HepG2 (cell line): ENCODE results near the gene IL22. TPM values are rescaled to one million over a fixed set of nuclear protein-coding genes. Genes with fewer than 3 reads are reported as not detected.

Experiments
- ATAC-seq: fragments of 200-7000 bp; cut with Tn5 transposase; 3 replicates; pipeline ENCODE4 v1.9.1; 2020; ENCODE audit warnings: mild to moderate bottlenecking, moderate library complexity
- BruUV-seq: library from RNA; stranded (reverse); fragments of 400-500 nt; replicated peaks from 2 replicates; lab custom pipeline; 2021; lab: Mats Ljungman, UMichigan
- CTCF ChIA-PET: fragments of 300-600 bp; formaldehyde crosslinking; extraction: SDS; loops from one replicate; lab custom pipeline; 2021; ENCODE audit warnings: low total read pairs, inconsistent platforms, low intra/inter-chr PET ratio; lab: Yijun Ruan, JAX
- POLR2A ChIA-PET: fragments of 350-600 bp; sonication (Branson Sonifier 250); formaldehyde crosslinking; loops from one replicate; lab custom pipeline; 2020; ENCODE audit warnings: antibody characterized with exemption, inconsistent platforms; lab: Yijun Ruan, JAX
- DNase-seq: peaks from one replicate; pipeline ENCODE4 v3.0.0-alpha.2; 2015; ENCODE audit warnings: low spot score
- FAIRE-seq: peaks from 3 replicates; lab custom pipeline; 2011; peaks lifted over from hg19 to GRCh38; lab: Jason Lieb, UNC
- H2AFZ ChIP-seq: one replicate; pipeline ENCODE4 v1.6.1; 2011; ENCODE audit warnings: low read length, inconsistent platforms
- H3K27ac ChIP-seq: fragments of 300-600 bp; 3 replicates; pipeline ENCODE4 v1.8.0; 2011; ENCODE audit warnings: mixed run types, mild to moderate bottlenecking, mixed read lengths, low read length, inconsistent platforms; ENCODE audit not compliant: insufficient read depth; ENCODE audit errors: extremely low read length
- H3K27me3 ChIP-seq, 2 experiments: fragments of 200-600 bp in 1 of 2; 2 replicates in 1 of 2; 3 replicates in 1 of 2; pipeline versions ENCODE4 v1.6.0 to v1.8.0; 2011; ENCODE audit warnings: low read length in 2 of 2, mild to moderate bottlenecking in 2 of 2, moderate library complexity in 2 of 2, inconsistent platforms in 1 of 2; ENCODE audit not compliant: insufficient read depth in 2 of 2, control insufficient read depth in 1 of 2
- H3K36me3 ChIP-seq, 2 experiments: fragments of 200-600 bp in 1 of 2; replicated peaks in 1 of 2; 2 replicates in 1 of 2; 3 replicates in 1 of 2; pipeline versions ENCODE4 v1.5.1 to v1.8.0; 2011; ENCODE audit warnings: low read length in 2 of 2, inconsistent platforms in 1 of 2; ENCODE audit not compliant: insufficient read depth in 2 of 2, control insufficient read depth in 1 of 2
- H3K4me1 ChIP-seq: 2 replicates; pipeline ENCODE4 v1.5.1; 2012; ENCODE audit warnings: low read length, inconsistent platforms; ENCODE audit not compliant: insufficient read depth
- H3K4me2 ChIP-seq: 2 replicates; pipeline ENCODE4 v1.6.0; 2011; ENCODE audit warnings: low read depth, low read length, inconsistent platforms
- H3K4me3 ChIP-seq, 3 experiments: fragments of 200-600 bp in 1 of 3; sonication (generic), shearing (Covaris generic) in 1 of 3; replicated peaks in 1 of 3; 2 replicates each; pipeline ENCODE4 v1.5.1; 2011 to 2016; ENCODE audit warnings: low read length in 3 of 3, inconsistent platforms in 2 of 3, low read depth in 2 of 3, mild to moderate bottlenecking in 2 of 3, control low read depth in 1 of 3, mixed read lengths in 1 of 3; ENCODE audit not compliant: insufficient read depth in 1 of 3
- H3K79me2 ChIP-seq: one replicate; pipeline ENCODE4 v1.6.1; 2011; ENCODE audit warnings: low read length, inconsistent platforms; ENCODE audit not compliant: insufficient read depth
- H3K9ac ChIP-seq: 2 replicates; pipeline ENCODE4 v1.6.0; 2011; ENCODE audit warnings: mild to moderate bottlenecking, low read depth, low read length, inconsistent platforms; ENCODE audit not compliant: insufficient read depth
- H3K9me3 ChIP-seq: 2 replicates; pipeline ENCODE4 v1.5.1; 2012; ENCODE audit warnings: mild to moderate bottlenecking, low read length
- H4K20me1 ChIP-seq: 2 replicates; pipeline ENCODE4 v1.6.0; 2011; ENCODE audit warnings: inconsistent platforms, mild to moderate bottlenecking, low read length, moderate library complexity; ENCODE audit not compliant: insufficient read depth
- NFKBIZ ChIP-seq: IDR thresholded peaks from 2 replicates; pipeline ENCODE4 v1.6.1; 2018; ENCODE audit warnings: missing genetic modification reagents, missing compliant biosample characterization
- POLR2G ChIP-seq: fragments of 200-400 bp; formaldehyde crosslinking; IDR thresholded peaks from 2 replicates; pipeline ENCODE4 v1.6.1; 2018; ENCODE audit warnings: mild to moderate bottlenecking, low read depth, low read length, moderate library complexity
- PTBP1 ChIP-seq: fragments of 200-400 bp; formaldehyde crosslinking; IDR thresholded peaks from 2 replicates; pipeline ENCODE4 v1.6.1; 2018; ENCODE audit warnings: low read length, low read depth; ENCODE audit not compliant: poor library complexity, severe bottlenecking
- SUZ12 ChIP-seq: fragments of 150-350 bp; IDR thresholded peaks from 2 replicates; pipeline ENCODE4 v1.6.1; 2014; ENCODE audit warnings: low read depth, low read length
- TBX3 ChIP-seq: fragments of 450-650 bp; IDR thresholded peaks from 2 replicates; pipeline ENCODE4 v1.6.1; 2017; ENCODE audit warnings: antibody characterized with exemption, mild to moderate bottlenecking, inconsistent platforms, borderline replicate concordance
- ZNF124 ChIP-seq: sonication (generic); formaldehyde crosslinking; IDR thresholded peaks from 2 replicates; pipeline ENCODE4 v1.4.0; 2020; ENCODE audit warnings: missing genetic modification reagents
- ZNF367 ChIP-seq: sonication (generic); formaldehyde crosslinking; IDR thresholded peaks from 2 replicates; pipeline ENCODE4 v1.4.0; 2020; ENCODE audit warnings: missing genetic modification reagents, borderline replicate concordance
- ZNF766 ChIP-seq: sonication (generic); formaldehyde crosslinking; IDR thresholded peaks from 2 replicates; pipeline ENCODE4 v1.5.0; 2020; ENCODE audit warnings: missing genetic modification reagents, borderline replicate concordance
- WGBS: methylation state at CpG from one replicate; pipeline ENCODE4 v1.1.6; 2017; ENCODE audit warnings: low lambda C conversion rate; 5-methylcytosine and 5-hydroxymethylcytosine counted together
- in situ Hi-C: cut with HindIII; loops from 2 replicates; pipeline ENCODE4 v1.10.0; 2017; ENCODE audit warnings: low pct_unique_long_range_greater_than_20kb; ENCODE audit not compliant: extremely low pct_ligation_motif_present
- intact Hi-C: fragments of 100-400 bp; cut with micrococcal nuclease; formaldehyde crosslinking; loops from one replicate; pipeline ENCODE4 v1.10.0; 2022; ENCODE audit not compliant: unreplicated experiment
- polyA plus RNA-seq, 8 experiments: library from polyadenylated mRNA; depleted of rRNA in 3 of 8; stranded (reverse) in 7 of 8; unstranded in 1 of 8; fragments of >200 nt; fragmentation: Illumina TruSeq in 4 of 8; extraction: Trizol in 4 of 8; gene quantifications; 2 replicates each; pipeline versions ENCODE4 v1.2.1 to v1.2.3, GENCODE V29; 2011 to 2016; ENCODE audit warnings: low read depth in 4 of 8, missing spikeins in 1 of 8, mixed read lengths in 1 of 8; ENCODE audit not compliant: insufficient read depth in 1 of 8
- total RNA-seq, 5 experiments: library from RNA; depleted of rRNA; stranded (reverse); fragments of >200 nt; fragmentation: Illumina TruSeq; extraction: Trizol; gene quantifications; 2 replicates each; pipeline ENCODE4 v1.2.3, GENCODE V29; 2016; ENCODE audit warnings: low read depth in 1 of 5
- TF ChIP-seq, protein P1 (sequence below): sonication (generic); formaldehyde crosslinking; IDR thresholded peaks from 2 replicates; pipeline ENCODE4 v1.4.0; 2020; ENCODE audit warnings: missing genetic modification reagents, low read depth, mild to moderate bottlenecking, borderline replicate concordance
- TF ChIP-seq, protein P2 (sequence below): sonication (generic); formaldehyde crosslinking; IDR thresholded peaks from 2 replicates; pipeline ENCODE4 v1.4.0; 2020; ENCODE audit warnings: missing genetic modification reagents, mild to moderate bottlenecking, borderline replicate concordance
- TF ChIP-seq, protein P3 (sequence below): sonication (generic); formaldehyde crosslinking; IDR thresholded peaks from 2 replicates; pipeline ENCODE4 v1.5.0; 2020; ENCODE audit warnings: mild to moderate bottlenecking, missing genetic modification reagents, borderline replicate concordance
- TF ChIP-seq, protein P4 (sequence below): sonication (generic); formaldehyde crosslinking; conservative IDR thresholded peaks from 2 replicates; pipeline ENCODE4 v1.4.0; 2020; ENCODE audit warnings: missing genetic modification reagents
- TF ChIP-seq, protein P5 (sequence below): sonication (generic); formaldehyde crosslinking; IDR thresholded peaks from 2 replicates; pipeline ENCODE4 v1.4.0; 2020; ENCODE audit warnings: missing genetic modification reagents

Gene IL22
- total and polyA plus RNA-seq, 2 of the 13 experiments (the other 11 are each of a cell fraction or from before 2014, with no cell fraction given): not detected

DNA sequence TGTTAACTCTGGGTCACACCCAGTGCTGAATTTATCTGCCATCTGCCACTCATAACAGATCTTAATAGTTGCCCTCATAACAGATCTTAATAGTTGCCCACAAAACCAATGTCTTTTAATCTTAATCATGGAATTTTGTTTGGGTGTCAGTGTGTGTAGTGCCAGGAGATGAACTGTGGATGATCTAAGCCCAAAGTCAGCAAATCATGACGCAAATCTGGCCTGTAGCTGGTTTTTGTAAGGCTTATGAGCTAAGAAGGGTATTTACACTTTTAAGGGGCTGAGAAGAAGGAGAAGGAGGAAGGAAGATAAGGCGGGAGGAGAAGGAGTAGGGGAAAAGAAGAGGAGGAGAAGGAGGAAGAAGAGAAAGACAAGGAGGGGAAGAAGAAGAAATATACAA, 17.8 kb downstream of the IL22 start (continued):
- no peak for TF ChIP-seq ZNF367 (CRISPR knock-in tag)

DNA sequence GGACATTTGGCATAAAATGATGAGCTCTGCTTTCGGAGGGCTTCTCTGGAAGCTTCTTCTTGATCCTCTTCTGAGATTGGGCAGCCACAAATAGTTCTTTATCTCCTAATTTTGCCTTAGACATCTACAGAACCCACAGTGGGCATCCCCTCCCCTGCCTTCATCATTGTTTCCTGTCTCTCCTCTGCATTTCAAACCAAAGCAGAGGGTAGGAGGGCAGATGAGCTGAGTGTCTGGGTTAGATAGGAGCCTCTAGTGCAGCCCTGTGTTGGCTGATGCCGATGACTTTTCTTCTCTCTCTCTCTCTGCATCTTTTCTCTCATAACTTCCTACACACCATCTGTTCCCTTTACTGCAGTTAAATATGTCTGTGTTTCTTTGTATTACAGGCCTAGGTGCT, 19.3 kb downstream of the IL22 start:
- H3K36me3 ChIP-seq: no peaks in the 10 kb centered on the region
- ATAC-seq (no peak), FAIRE-seq (no peak), DNase-seq (no peak)
- no TSS peak for BruUV-seq
- in situ Hi-C loops (no loop called here), intact Hi-C loops (no loop called here)
- H4K20me1 ChIP-seq: no peaks in the 10 kb centered on the region
- no peaks in the 10 kb centered on the region for H3K9me3 ChIP-seq
- POLR2A ChIA-PET: no interaction called here
- H3K79me2 ChIP-seq: no peaks in the 10 kb centered on the region
- peaks cover 0 to 17% of the 10 kb centered on the region in 2 experiments; a peak in 2 of 5 replicates for H3K27me3 ChIP-seq
- WGBS: 63% methylated on average over 2 of the region's 2 CpGs
- H3K27ac ChIP-seq: no peak overlapping the region
- CTCF ChIA-PET: no interaction called here
- H3K4me2 ChIP-seq: no peak overlapping the region
- no peak overlapping the region for H2AFZ ChIP-seq
- peaks cover 9% of the 10 kb centered on the region for H3K4me1 ChIP-seq
- H3K9ac ChIP-seq: no peak overlapping the region
- no peak overlapping the region for H3K4me3 ChIP-seq
- TF ChIP-seq, protein P1, sequence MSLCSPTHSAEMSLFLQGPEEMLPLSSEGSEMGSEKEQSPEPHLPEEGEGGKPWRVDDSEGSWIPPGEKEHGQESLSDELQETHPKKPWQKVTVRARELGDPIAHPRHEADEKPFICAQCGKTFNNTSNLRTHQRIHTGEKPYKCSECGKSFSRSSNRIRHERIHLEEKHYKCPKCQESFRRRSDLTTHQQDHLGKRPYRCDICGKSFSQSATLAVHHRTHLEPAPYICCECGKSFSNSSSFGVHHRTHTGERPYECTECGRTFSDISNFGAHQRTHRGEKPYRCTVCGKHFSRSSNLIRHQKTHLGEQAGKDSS: no peak
- TF ChIP-seq, protein P2, sequence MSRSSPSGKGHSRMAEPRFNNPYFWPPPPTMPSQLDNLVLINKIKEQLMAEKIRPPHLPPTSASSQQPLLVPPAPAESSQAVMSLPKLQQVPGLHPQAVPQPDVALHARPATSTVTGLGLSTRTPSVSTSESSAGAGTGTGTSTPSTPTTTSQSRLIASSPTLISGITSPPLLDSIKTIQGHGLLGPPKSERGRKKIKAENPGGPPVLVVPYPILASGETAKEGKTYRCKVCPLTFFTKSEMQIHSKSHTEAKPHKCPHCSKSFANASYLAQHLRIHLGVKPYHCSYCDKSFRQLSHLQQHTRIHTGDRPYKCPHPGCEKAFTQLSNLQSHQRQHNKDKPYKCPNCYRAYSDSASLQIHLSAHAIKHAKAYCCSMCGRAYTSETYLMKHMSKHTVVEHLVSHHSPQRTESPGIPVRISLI (CRISPR knock-in tag): no peak
- TF ChIP-seq PTBP1 (no peak), POLR2G (no peak), TBX3 (no peak), NFKBIZ (CRISPR knock-in tag) (no peak), SUZ12 (no peak), ZNF124 (no peak), ZNF766 (CRISPR knock-in tag) (no peak)
- TF ChIP-seq, protein P3, sequence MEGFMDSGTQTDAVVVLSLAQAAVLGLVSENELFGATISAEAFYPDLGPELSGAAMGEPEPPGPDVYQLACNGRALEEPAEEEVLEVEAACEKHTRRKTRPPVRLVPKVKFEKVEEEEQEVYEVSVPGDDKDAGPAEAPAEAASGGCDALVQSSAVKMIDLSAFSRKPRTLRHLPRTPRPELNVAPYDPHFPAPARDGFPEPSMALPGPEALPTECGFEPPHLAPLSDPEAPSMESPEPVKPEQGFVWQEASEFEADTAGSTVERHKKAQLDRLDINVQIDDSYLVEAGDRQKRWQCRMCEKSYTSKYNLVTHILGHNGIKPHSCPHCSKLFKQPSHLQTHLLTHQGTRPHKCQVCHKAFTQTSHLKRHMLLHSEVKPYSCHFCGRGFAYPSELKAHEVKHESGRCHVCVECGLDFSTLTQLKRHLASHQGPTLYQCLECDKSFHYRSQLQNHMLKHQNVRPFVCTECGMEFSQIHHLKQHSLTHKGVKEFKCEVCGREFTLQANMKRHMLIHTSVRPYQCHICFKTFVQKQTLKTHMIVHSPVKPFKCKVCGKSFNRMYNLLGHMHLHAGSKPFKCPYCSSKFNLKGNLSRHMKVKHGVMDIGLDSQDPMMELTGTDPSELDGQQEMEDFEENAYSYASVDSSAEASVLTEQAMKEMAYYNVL: no peak
- TF ChIP-seq, protein P4, sequence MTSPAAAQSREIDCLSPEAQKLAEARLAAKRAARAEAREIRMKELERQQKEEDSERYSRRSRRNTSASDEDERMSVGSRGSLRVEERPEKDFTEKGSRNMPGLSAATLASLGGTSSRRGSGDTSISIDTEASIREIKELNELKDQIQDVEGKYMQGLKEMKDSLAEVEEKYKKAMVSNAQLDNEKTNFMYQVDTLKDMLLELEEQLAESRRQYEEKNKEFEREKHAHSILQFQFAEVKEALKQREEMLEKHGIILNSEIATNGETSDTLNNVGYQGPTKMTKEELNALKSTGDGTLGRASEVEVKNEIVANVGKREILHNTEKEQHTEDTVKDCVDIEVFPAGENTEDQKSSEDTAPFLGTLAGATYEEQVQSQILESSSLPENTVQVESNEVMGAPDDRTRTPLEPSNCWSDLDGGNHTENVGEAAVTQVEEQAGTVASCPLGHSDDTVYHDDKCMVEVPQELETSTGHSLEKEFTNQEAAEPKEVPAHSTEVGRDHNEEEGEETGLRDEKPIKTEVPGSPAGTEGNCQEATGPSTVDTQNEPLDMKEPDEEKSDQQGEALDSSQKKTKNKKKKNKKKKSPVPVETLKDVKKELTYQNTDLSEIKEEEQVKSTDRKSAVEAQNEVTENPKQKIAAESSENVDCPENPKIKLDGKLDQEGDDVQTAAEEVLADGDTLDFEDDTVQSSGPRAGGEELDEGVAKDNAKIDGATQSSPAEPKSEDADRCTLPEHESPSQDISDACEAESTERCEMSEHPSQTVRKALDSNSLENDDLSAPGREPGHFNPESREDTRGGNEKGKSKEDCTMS (CRISPR knock-in tag): no peak
- TF ChIP-seq, protein P5, sequence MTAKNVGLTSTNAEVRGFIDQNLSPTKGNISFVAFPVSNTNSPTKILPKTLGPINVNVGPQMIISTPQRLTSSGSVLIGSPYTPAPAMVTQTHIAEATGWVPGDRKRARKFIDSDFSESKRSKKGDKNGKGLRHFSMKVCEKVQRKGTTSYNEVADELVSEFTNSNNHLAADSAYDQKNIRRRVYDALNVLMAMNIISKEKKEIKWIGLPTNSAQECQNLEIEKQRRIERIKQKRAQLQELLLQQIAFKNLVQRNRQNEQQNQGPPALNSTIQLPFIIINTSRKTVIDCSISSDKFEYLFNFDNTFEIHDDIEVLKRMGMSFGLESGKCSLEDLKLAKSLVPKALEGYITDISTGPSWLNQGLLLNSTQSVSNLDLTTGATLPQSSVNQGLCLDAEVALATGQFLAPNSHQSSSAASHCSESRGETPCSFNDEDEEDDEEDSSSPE (CRISPR knock-in tag): no peak
